ENCODE data around the gene YY2. TPM values are rescaled to one million over a fixed set of nuclear protein-coding genes. Genes with fewer than 3 reads are reported as not detected.

The YY2 gene
- total RNA-seq (2022; extraction: Qiagen RNA extraction; ENCODE audit: low read depth), result 2.0 to 2.5 TPM (median 2.2 TPM) in 5 replicates

DNA sequence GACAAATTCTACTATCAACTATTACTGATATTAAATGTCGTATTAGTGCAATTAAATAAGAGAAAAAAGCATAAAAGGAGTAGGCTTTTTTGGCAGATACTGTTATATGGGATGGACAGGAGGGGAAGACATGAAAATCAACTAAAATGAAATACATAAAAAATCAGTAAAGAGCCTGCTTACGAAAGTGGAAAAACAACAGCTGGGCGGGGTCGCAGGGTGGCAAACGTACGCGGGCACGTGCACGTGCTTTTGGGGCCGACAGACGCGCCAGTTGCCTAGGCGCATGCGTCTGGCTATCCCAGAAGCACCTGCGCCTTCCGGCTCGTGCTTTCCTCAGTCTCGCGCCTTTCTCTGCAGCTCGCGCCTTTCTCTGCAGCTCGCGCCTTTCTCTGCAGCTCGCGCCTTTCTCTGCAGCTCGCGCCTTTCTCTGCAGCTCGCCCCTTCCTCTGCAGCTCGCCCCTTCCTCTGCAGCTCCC is at the start of gene YY2:
Gene YY2 (plus strand): TSS at position 51 of the 479 bp plus-strand sequence. CDS start 498 bp downstream, outside the sequence.

DNA sequence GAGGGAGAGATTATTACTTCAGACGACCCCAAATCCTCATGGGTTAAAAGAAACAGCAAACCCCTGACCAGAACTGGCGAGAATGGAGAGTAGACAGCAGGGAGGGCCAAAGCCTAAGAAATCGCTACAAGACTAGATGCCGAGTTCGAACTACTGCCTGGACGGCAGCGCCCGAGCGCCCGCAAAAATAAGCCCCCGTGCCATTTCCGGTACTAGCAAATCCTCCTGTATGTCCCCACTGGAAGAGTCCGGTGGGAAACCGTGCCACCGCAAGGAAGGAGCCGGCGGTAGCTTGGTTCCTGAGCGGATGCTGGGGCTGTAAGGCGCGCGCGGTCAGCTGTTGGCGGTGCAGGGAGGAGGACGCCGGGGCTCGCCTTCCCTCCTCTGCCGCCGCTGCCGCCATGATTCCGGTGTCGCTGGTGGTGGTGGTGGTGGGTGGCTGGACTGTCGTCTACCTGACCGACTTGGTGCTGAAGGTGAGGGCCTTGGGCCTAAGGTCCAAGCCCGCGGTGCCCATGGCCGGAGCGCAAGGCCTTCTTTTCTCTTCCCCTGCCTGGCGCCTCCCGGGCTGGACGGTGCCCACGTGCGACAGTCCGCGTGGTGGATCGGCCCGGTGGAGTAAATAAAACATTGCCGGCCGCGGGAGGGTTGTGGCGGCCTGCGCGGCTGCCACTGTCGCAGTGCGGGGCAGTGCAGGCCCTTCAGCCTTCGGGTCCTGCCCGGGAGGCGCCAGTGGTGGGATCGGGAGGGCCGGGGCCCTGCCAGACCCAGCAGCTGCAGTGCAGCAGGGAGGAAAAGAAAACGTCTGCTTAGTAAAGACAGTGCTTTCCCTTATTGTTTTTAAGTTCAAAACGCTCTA is 16.2 kb upstream of the YY2 start, which contains the start of gene MBTPS2:
Gene MBTPS2 (plus strand): TSS at position 284 of the 859 bp plus-strand sequence. CDS start 118 bp downstream, at position 402.

Other genes with a start within 250 kb of the YY2 start
- gene KLHL34, start 197.7 kb upstream of the YY2 start, total RNA-seq (2022; extraction: Qiagen RNA extraction; ENCODE audit: low read depth), result not detected in 5 replicates
- 0.12 TPM in 1 of 5 replicates, not detected in the others for gene SMPX, start 97.9 kb upstream of the YY2 start, total RNA-seq (2022; extraction: Qiagen RNA extraction; ENCODE audit: low read depth)
- gene MBTPS2, start 16.4 kb upstream of the YY2 start, total RNA-seq (2022; extraction: Qiagen RNA extraction; ENCODE audit: low read depth), result 11.9 to 26.3 TPM (median 23.7 TPM) in 5 replicates
- 199 to 237 TPM (median 204 TPM) in 5 replicates for gene SMS, start 84.7 kb downstream of the YY2 start, total RNA-seq (2022; extraction: Qiagen RNA extraction; ENCODE audit: low read depth)
- 0.24 to 0.43 TPM (median 0.33 TPM) in 5 replicates for gene PHEX, start 176.3 kb downstream of the YY2 start, total RNA-seq (2022; extraction: Qiagen RNA extraction; ENCODE audit: low read depth)